ENCODE data around the gene GFY. TPM values are rescaled to one million over a fixed set of nuclear protein-coding genes. Genes with fewer than 3 reads are reported as not detected.
"Not testable (repeated sequence)": the region's sequence is repeated elsewhere in the genome, so short reads cannot be mapped to it uniquely, and the experiment has no call there.

GFY gene
- total RNA-seq, 3 donors from 2014 or later = not detected

DNA sequence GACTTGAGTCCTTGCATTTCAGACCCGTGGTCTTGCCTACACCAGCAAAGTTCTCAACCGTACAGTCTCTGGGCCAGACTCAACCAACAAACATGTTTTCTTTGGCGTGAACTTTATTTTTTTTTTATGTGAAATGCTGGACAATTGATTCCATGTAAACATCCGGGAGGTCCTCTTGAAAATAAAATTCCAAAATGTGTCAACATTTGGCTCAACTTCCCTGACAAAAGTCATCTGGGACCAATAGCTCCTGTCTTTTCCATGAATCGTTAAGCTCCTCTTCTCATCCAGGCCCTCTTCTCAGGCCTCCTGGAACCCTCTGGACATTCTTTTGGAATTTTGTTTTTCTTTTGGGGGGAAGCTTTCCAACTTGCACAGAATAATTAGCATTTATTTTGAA, 30.6 kb downstream of the GFY start:
- Histone ChIP-seq H3K36me3 (no peaks in the 10 kb centered on the region), H3K9me3 (no peaks in the 10 kb centered on the region), H3K27me3 (no peaks in the 10 kb centered on the region), H3K4me3 (no peak overlapping the region), H3K27ac (peak overlapping the region in 1 of 2 donors; percentile 71), H3K4me1 (no peaks in the 10 kb centered on the region)
- peak in 1 of 3 donors; percentile 22 for TF ChIP-seq POLR2AphosphoS5 (IDR thresholded peaks at IDR 0.05)
- TF ChIP-seq, protein P1, sequence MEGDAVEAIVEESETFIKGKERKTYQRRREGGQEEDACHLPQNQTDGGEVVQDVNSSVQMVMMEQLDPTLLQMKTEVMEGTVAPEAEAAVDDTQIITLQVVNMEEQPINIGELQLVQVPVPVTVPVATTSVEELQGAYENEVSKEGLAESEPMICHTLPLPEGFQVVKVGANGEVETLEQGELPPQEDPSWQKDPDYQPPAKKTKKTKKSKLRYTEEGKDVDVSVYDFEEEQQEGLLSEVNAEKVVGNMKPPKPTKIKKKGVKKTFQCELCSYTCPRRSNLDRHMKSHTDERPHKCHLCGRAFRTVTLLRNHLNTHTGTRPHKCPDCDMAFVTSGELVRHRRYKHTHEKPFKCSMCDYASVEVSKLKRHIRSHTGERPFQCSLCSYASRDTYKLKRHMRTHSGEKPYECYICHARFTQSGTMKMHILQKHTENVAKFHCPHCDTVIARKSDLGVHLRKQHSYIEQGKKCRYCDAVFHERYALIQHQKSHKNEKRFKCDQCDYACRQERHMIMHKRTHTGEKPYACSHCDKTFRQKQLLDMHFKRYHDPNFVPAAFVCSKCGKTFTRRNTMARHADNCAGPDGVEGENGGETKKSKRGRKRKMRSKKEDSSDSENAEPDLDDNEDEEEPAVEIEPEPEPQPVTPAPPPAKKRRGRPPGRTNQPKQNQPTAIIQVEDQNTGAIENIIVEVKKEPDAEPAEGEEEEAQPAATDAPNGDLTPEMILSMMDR (IDR thresholded peaks at IDR 0.05) = no peak
- TF ChIP-seq POLR2A (IDR thresholded peaks at IDR 0.05) = no peak
- no peak for DNase-seq (ENCODE audit: low spot score in 2 of 2)
- intact Hi-C loops (cut with DNase I; ENCODE audit: low total_unique reads) = no loop called here

DNA sequence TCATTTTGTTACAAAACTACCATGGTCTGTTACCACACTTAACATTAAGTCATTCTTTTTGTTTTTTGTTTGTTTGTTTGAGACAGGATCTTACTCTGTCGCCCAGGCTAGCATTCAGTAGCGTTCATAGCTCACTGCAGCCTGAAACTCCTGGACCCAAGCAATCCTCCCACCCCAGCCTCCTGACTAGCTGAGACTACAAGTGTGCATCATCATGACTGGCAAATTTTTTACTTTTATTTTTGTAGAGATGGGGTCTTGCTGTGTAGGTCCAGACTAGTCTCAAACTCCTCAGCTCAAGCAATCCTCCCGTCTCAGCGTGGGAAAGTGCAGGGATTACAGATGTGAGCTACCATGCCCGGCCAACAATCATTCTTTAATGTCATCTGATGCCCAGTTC, 31.1 kb downstream of the GFY start:
- Histone ChIP-seq H3K4me1 (no peaks in the 10 kb centered on the region), H3K27me3 (no peaks in the 10 kb centered on the region), H3K36me3 (no peaks in the 10 kb centered on the region), H3K4me3 (no peak overlapping the region), H3K27ac (peak overlapping the region; percentile 24 to 71), H3K9me3 (no peaks in the 10 kb centered on the region)
- DNase-seq (ENCODE audit: low spot score in 2 of 2) = no peak
- TF ChIP-seq POLR2AphosphoS5 (IDR thresholded peaks at IDR 0.05) (no peak), POLR2A (IDR thresholded peaks at IDR 0.05) (no peak)
- TF ChIP-seq, protein P1 (IDR thresholded peaks at IDR 0.05) = no peak
- intact Hi-C loops (cut with DNase I; ENCODE audit: low total_unique reads) = no loop called here

DNA sequence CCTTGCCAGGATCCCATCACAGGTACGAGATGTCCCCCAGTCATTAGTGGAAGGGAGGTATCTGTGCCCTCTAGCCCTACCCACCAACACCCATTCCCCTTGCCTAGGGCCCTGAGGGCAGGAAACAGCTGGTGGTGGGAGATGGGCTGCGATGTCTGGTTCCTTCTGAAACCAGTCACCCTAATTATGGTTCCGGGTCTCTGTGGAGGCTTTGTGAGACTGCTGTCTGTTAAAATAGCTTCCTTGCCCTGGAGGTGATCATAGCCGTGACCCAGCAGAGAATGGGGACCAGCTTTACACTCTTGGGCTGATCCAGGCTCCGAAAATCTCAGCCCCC, 33.3 kb downstream of the GFY start:
- no peak for DNase-seq (ENCODE audit: low spot score in 2 of 2)
- Histone ChIP-seq H3K27me3 (no peaks in the 10 kb centered on the region), H3K36me3 (no peaks in the 10 kb centered on the region), H3K4me1 (no peaks in the 10 kb centered on the region), H3K4me3 (no peak overlapping the region), H3K27ac (peak overlapping the region in 1 of 2 donors; percentile 40), H3K9me3 (no peaks in the 10 kb centered on the region)
- intact Hi-C loops (cut with DNase I; ENCODE audit: low total_unique reads) = no loop called here
- no peak for TF ChIP-seq POLR2AphosphoS5 (IDR thresholded peaks at IDR 0.05)

DNA sequence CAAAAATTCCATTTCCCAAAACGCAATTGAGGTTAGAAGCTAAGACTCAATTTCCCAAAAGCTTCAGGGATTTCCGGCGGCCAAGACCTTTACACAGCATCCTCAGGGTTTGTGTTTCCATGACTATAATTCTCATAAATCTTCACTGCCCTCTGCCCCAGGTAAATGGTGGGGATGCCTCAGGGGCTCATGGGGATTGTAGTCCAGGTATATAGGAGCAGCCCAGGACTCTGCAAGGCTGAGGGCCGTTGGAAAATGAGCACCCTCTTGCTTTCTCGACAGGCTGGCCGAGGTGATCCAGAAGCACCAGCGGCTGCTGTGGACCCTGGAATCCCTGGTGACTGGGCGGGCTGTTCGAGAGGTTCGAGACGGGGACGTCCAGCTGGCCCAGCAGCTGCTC, 34.2 kb downstream of the GFY start:
- Histone ChIP-seq H3K4me3 (no peak overlapping the region), H3K9me3 (no peaks in the 10 kb centered on the region), H3K27ac (no peak overlapping the region), H3K36me3 (no peaks in the 10 kb centered on the region), H3K27me3 (no peaks in the 10 kb centered on the region), H3K4me1 (no peaks in the 10 kb centered on the region)
- intact Hi-C loops (cut with DNase I; ENCODE audit: low total_unique reads) = no loop called here
- TF ChIP-seq POLR2A (IDR thresholded peaks at IDR 0.05) = no peak
- no peak for TF ChIP-seq POLR2AphosphoS5 (IDR thresholded peaks at IDR 0.05)
- TF ChIP-seq, protein P1 (IDR thresholded peaks at IDR 0.05) = no peak
- DNase-seq (ENCODE audit: low spot score in 2 of 2) = no peak

DNA sequence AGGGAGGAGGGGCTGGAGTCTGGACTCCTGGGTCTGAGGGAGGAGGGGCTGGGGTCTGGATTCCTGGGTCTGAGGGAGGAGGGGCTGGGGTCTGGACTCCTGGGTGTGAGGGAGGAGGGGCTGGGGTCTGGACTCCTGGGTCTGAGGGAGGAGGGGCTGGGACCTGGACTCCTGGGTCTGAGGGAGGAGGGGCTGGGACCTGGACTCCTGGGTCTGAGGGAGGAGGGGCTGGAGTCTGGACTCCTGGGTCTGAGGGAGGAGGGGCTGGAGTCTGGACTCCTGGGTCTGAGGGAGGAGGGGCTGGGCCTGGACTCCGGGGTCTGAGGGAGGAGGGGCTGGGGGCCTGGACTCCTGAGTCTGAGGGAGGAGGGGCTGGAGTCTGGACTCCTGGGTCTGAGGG, 35.9 kb downstream of the GFY start:
- DNase-seq (ENCODE audit: low spot score in 2 of 2); H3K36me3 ChIP-seq; intact Hi-C loops (cut with DNase I; ENCODE audit: low total_unique reads); H3K4me3 ChIP-seq; H3K27ac ChIP-seq; H3K4me1 ChIP-seq; H3K9me3 ChIP-seq; H3K27me3 ChIP-seq: not testable (repeated sequence)

DNA sequence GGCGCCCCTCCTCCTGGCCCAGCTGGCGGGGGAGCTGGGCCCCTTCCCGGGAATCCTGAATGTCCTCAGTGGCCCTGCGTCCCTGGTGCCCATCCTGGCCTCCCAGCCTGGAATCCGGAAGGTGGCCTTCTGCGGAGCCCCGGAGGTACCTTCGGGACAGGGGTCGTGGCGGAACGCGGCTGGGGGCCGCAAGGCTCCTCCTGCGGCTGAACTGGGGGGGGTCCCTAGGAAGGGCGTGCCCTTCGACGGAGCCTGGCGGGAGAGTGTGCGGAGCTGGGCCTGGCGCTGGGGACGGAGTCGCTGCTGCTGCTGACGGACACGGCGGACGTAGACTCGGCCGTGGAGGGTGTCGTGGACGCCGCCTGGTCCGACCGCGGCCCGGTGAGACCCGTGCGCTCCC, 36.5 kb downstream of the GFY start:
- Histone ChIP-seq H3K27me3 (no peaks in the 10 kb centered on the region), H3K9me3 (no peaks in the 10 kb centered on the region), H3K27ac (no peak overlapping the region), H3K4me3 (no peak overlapping the region), H3K4me1 (no peaks in the 10 kb centered on the region), H3K36me3 (no peaks in the 10 kb centered on the region)
- TF ChIP-seq POLR2A (IDR thresholded peaks at IDR 0.05) (no peak), POLR2AphosphoS5 (IDR thresholded peaks at IDR 0.05) (no peak)
- TF ChIP-seq, protein P1 (IDR thresholded peaks at IDR 0.05) = no peak
- no peak for DNase-seq (ENCODE audit: low spot score in 2 of 2)
- intact Hi-C loops (cut with DNase I; ENCODE audit: low total_unique reads) = no loop called here

Data from breast epithelium (tissue), 4 donors.